Ureter (tissue), 1 donor: Measurements from ENCODE around the gene DRD4. TPM values are rescaled to one million over a fixed set of nuclear protein-coding genes. Genes with fewer than 3 reads are reported as not detected.
"Not testable (repeated sequence)": the region's sequence is repeated elsewhere in the genome, so short reads cannot be mapped to it uniquely, and the experiment has no call there.

Experiments
- DNase-seq: peaks from one replicate; pipeline ENCODE4 v3.0.0-alpha.2; 2020; ENCODE audit warnings: low spot score
- total RNA-seq: library from RNA; stranded (reverse); gene quantifications from one replicate; pipeline ENCODE4 v1.2.4, GENCODE V29; 2023
- donor health status: DM: yes; HTN: yes; CAD: no.

DRD4 gene
- total RNA-seq, 1 donor from 2014 or later: 2.6 TPM

DNA sequence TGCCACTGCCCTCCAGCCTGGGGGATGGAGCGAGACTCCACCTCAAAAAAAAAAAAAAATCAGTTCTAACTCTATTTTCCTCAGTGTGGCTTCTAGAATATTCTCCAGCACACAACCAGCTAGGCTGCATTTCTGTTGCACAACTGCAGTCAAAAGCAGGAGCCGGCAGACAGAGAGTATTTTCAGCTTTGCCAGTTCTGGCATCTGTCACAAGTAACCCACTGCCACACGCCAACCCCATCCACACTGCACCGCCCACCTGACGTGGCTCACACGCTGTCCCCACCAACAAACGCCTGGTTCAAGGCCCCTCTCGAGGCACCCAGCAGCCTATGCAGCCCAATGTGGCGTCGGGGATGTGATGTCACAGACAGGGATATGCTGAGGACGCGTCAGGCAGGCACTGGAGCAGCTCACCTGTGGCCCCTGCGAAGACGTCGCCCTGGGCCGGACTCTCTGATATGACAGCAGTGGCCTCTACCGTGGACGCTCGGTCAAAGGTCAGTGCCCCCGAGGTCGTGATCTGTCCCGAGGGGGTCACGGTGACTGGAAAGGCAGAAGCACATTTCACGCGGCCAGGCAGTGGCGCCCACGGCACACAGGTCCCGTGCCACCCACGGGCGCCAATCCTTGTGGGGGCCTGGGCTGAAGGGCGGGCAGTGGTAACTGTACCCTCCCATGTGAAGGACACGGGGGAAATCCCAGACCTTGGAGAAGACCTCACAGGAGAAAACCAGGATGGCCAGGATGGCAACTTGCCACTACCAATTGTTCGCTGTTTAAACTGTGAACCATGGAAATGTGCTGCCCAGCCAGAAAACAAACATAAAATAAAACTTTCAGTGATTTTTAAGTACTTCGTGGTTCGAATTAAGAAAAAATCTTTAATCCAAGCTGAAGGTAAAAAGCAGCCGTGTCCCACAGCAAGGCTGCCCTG, 42.5 kb downstream of the DRD4 start:
- DNase-seq: no peak

DNA sequence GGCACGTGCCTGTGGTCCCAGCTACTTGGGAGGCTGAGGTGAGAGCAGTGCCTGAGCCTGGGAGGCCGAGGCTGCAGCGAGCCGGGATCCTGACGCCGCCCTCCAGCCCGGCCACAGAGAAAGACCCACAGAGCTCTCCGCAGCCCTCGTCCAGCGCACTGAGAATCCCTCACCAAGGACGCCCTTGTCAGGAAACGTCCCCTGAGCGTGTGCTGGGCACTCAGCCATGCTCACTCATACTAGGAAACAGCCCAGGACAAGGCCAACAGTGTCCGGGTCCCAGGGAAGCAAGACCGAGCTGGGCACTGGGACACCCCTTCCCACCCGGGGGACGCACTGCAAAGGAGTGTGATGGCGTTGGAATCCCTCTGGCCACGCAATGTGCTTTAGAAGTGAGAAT, 43.4 kb downstream of the DRD4 start:
- no peak for DNase-seq

DNA sequence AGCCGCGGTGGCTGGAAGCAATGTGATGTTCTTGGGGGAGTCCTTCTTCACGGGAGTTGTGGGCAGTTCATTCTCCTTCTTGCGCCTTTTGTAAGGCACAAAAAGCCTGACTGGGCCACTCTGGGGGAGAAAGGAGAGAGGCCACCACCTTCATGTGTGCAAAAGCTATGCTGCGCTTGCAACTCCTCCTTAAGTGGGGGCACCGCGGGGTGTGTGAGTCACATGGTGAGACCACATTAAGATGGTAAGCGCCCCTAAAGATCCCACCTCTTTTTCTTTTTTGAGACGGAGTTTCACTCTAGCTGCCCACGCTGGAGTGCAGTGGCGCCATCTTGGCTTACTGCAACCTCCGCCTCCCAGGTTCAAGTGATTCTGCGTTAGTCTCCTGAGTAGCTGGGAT, 43.9 kb downstream of the DRD4 start:
- DNase-seq: no peak

DNA sequence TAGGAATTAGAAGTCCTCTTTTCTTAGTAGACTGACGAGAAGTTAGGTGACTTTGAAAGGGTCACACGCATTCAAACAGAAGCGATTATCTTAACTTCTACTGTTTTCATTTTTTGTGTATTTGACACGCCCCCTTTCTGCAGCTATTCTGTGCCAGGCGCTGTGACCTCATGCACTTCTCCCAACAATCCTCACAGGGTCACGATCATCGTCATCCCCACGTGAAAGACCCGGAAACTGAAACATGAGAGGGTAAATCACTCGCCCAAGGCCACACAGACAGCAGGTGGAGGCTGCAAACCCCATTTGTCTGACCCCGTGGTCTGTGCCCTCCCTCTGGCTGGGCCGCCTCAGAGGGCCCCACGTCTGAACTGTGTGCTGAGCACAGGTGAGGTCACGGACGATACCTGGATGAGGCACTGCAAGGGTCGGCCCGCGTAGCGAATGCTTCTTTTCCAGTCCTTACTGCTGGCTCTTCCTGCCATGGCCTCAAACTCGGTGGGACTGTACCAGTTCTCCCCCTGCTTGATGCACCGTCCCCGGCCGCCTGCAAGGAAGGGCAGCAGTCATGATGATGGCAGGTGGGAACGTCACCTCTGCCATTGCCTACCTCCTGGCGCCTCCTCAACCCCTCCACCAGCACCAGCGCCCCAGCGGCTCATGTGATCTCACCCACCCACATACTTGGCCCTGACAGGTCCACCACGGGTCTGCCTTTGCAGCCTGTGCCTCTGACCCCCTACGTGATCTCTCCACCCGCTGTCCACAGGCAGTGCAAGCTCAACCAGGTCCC, 49.6 kb downstream of the DRD4 start:
- no peak for DNase-seq

DNA sequence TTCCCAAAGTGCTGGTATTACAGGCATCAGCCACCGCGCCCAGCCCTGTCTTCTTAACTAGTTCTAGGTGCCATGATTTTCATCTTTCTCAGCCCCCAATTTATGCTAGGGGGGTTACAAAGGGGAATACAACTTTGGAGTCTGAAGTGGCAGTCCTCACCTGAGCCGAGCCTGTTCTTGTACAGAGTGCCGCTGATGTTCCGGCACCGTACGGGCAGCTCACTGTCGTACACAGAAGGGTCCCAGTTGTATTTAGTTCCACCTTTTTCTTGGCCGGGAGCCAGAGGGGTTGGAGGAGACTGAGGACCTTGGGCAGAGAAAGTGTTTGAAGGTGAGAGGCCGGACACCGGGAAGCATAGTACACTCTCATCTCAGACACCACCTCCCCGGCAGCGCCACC, 50.7 kb downstream of the DRD4 start:
- no peak for DNase-seq

DNA sequence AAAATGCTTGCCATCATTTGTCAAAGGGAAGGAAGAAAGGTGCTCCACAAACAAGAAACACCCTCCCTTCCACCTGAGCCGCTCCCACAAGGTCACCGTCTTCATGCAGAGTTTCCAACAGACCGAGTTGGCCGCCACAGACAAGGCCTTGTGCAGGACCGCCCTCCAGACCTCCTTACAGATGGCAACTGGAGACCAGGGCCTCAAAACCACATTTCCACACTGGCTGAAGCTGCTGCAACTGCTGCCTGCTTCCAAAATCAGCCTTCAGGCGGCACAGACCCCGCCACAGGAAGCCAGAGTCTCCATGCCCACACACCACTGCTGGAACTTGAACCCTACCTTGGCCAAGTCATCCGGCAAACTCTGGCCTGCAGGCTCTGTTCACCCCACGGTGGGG, 51.6 kb downstream of the DRD4 start:
- no peak for DNase-seq

DNA sequence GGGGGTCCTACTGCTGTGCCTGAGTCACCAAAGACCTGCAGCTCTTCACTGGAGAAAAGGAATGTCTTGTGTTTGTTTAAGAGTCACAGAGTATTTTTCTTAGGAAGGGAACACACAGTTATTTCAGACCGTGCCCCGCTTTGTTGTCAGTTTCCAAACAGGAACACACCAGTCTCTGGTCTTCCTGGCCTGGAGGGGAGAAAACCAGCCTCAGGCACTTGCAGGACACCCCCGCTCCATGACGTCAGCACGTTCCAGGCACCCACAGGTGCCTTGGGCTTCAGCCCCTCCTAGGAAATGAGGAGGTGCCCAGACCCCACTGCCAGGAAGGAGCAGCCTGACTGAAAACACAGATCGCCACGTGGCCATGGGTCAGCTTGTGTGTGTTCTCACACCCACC, 52.6 kb downstream of the DRD4 start:
- no peak for DNase-seq

DNA sequence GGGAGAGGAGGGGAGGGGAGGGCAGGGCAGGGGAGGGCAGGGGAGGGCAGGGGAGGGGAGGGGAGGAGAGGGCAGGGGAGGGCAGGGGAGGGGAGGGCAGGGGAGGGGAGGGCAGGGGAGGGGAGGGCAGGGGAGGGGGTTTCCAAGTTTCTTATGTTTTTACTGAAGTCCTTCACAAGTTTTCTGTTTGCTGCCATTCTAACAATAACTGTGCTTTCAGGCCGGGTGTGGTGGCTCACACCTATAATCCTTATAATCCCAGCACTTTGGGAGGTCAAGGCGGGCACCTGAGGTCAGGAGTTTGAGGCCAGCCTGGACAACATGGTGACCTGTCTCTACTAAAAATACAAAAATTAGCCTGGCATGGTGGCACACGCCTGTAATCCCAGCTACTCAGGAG, 53.2 kb downstream of the DRD4 start:
- DNase-seq: not testable (repeated sequence)

Other genes with a start within 250 kb of the DRD4 start
- gene PKP3, start 243.1 kb upstream of the DRD4 start, total RNA-seq: 78.5 TPM
- 73.9 TPM for gene SIGIRR, start 222.3 kb upstream of the DRD4 start, total RNA-seq
- gene ANO9, start 195.3 kb upstream of the DRD4 start, total RNA-seq: 17.9 TPM
- 28.6 TPM for gene PTDSS2, start 187.0 kb upstream of the DRD4 start, total RNA-seq
- gene RNH1, start 130.0 kb upstream of the DRD4 start, total RNA-seq: 182 TPM
- 85.3 TPM for gene HRAS, start 101.7 kb upstream of the DRD4 start, total RNA-seq
- gene LRRC56, start 99.7 kb upstream of the DRD4 start, total RNA-seq: 3.4 TPM
- gene LMNTD2, start 76.5 kb upstream of the DRD4 start, total RNA-seq: 8.8 TPM
- 54.9 TPM for gene RASSF7, start 76.3 kb upstream of the DRD4 start, total RNA-seq
- 43.6 TPM for gene PHRF1, start 60.8 kb upstream of the DRD4 start, total RNA-seq
- gene IRF7, start 21.3 kb upstream of the DRD4 start, total RNA-seq: 14.9 TPM
- not detected for gene CDHR5, start 12.3 kb upstream of the DRD4 start, total RNA-seq
- not detected for gene SCT, start 10.1 kb upstream of the DRD4 start, total RNA-seq
- 36.9 TPM for gene DEAF1, start 58.0 kb downstream of the DRD4 start, total RNA-seq
- 32.5 TPM for gene TMEM80, start 58.5 kb downstream of the DRD4 start, total RNA-seq
- gene EPS8L2, start 69.0 kb downstream of the DRD4 start, total RNA-seq: 156 TPM
- gene TALDO1, start 110.2 kb downstream of the DRD4 start, total RNA-seq: 172 TPM
- 82.5 TPM for gene GATD1, start 140.2 kb downstream of the DRD4 start, total RNA-seq
- 0.23 TPM for gene CEND1, start 152.8 kb downstream of the DRD4 start, total RNA-seq
- gene SLC25A22, start 161.0 kb downstream of the DRD4 start, total RNA-seq: 28.4 TPM
- 20.6 TPM for gene PIDD1, start 168.0 kb downstream of the DRD4 start, total RNA-seq
- 2,024 TPM for gene RPLP2, start 172.7 kb downstream of the DRD4 start, total RNA-seq
- 118 TPM for gene PNPLA2, start 181.6 kb downstream of the DRD4 start, total RNA-seq
- 45.8 TPM for gene CRACR2B, start 190.7 kb downstream of the DRD4 start, total RNA-seq
- 241 TPM for gene CD151, start 195.7 kb downstream of the DRD4 start, total RNA-seq
- gene POLR2L, start 205.3 kb downstream of the DRD4 start, total RNA-seq: 112 TPM
- 47.2 TPM for gene TSPAN4, start 205.6 kb downstream of the DRD4 start, total RNA-seq